ENCODE data around the gene KRTAP10-12. TPM values are rescaled to one million over a fixed set of nuclear protein-coding genes. Genes with fewer than 3 reads are reported as not detected.

KRTAP10-12 gene
- total and polyA plus RNA-seq, 2 of the 4 experiments (the other 2 are of a cell fraction), result not detected

DNA sequence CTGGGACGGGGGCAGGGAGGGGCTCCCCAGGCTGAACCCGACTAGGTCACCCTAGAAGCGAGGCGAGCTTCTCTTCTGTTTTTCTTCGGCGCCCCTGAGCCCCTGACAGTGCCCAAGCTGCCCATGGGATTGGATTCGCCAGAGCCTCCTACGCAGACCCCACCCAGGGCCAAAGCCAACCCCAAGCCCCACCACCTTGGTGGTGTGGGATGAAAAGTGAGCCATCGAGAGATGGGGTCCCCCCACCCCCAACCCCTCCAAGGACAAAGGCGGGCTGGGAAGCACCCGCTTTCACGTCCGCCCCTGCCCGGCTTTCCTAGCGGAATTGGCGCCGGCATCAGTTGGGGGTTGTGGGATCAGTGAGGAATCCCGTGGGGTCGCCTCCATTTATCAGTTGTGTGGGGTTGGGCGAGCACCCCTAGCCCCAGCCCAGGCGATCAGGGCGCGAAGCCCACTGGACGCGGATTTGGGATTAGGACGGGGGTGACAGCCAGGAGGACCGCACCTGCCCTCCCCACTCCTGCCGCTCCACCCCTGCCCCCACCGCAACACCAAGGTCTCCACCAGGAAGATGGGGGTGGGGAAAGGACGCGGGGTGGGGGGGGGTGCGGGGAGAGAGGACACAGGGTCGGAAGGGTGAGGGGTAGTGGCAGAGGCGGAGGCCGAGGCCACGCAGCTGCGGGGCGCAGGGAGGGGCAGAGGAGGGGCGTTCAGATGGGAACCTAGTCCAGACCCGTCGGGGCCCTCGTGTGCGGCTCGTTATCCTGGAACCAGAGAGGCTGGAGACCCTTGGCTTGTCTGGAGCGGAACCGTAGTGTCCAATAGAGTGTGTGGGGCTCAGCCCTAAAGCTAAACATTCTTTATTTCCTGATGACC lies 10.0 kb downstream of the KRTAP10-12 start:
- DNase-seq, result no peak
- H4K5ac ChIP-seq (ENCODE audit: low read depth, low read length), result no peak overlapping the region
- no peak overlapping the region for H3K4me2 ChIP-seq (ENCODE audit: low read depth, low read length)
- no peak overlapping the region for H2BK15ac ChIP-seq (ENCODE audit: low read depth, low read length)
- intact Hi-C loops (cut with micrococcal nuclease) (no loop called here), dilution Hi-C loops (cut with HindIII; ENCODE audit: low sequenced_read_pairs, unreplicated experiment) (no loop called here), in situ Hi-C loops (cut with MboI; ENCODE audit: low sequenced_read_pairs) (no loop called here)
- H3K27me3 ChIP-seq (ENCODE audit: control insufficient read depth, insufficient read depth, low read length), result peaks cover 74% of the 10 kb centered on the region
- no peaks in the 10 kb centered on the region for H3K79me1 ChIP-seq (ENCODE audit: low read depth in 1 of 2, low read length in 2 of 2)
- ChIA-PET POLR2A (ENCODE audit: unreplicated experiment) (no interaction called here), CTCF (no interaction called here)
- no peak overlapping the region for H3K18ac ChIP-seq (ENCODE audit: low read depth, low read length)
- no TSS peak for BruUV-seq (replicated peaks)
- H3K14ac ChIP-seq (replicated peaks; ENCODE audit: low read depth, low read length), result no peak overlapping the region
- H3K4me3 ChIP-seq (ENCODE audit: insufficient read depth, low read depth, low read length), result no peak overlapping the region
- H3K9me3 ChIP-seq (ENCODE audit: control insufficient read depth, insufficient read depth, low read length), result peaks cover 6% of the 10 kb centered on the region; the same call in 1 of the 2 replicates
- no peak overlapping the region for H4K91ac ChIP-seq (ENCODE audit: insufficient read depth, low read depth, low read length)
- ATAC-seq (ENCODE audit: low read depth), result no peak
- H2BK5ac ChIP-seq (ENCODE audit: low read depth, low read length, poor library complexity, severe bottlenecking), result no peak overlapping the region
- H3K36me3 ChIP-seq (ENCODE audit: control insufficient read depth, insufficient read depth, low read length), result no peaks in the 10 kb centered on the region
- H3K4me1 ChIP-seq (ENCODE audit: control insufficient read depth, insufficient read depth, low read length), result peaks cover 1% of the 10 kb centered on the region; the same call in 1 of the 2 replicates
- no peaks in the 10 kb centered on the region for H4K20me1 ChIP-seq (ENCODE audit: insufficient read depth, low read length)
- no peak overlapping the region for H3K56ac ChIP-seq (ENCODE audit: extremely low read depth, insufficient read depth, low read length)
- no peak overlapping the region for H2BK120ac ChIP-seq (ENCODE audit: low read depth, low read length)
- WGBS, 2 experiments (ENCODE audit: extremely low coverage in 2 of 2, insufficient read length in 1 of 2), result 0% methylated on average over 3 of the region's 46 CpGs; no CpG with 5 or more reads in 1 of the 2 experiments
- no peak for TF ChIP-seq BHLHE40 (IDR thresholded peaks at IDR 0.05; ENCODE audit: low read depth, low read length)
- no peak for TF ChIP-seq ELK1 (IDR thresholded peaks at IDR 0.05; ENCODE audit: borderline replicate concordance, low read depth, low read length)
- TF ChIP-seq MAFK (IDR thresholded peaks at IDR 0.05; ENCODE audit: low read depth, low read length), result no peak
- no peak for TF ChIP-seq MXI1 (IDR thresholded peaks at IDR 0.05; ENCODE audit: borderline replicate concordance, low read depth, low read length)
- TF ChIP-seq MAZ (IDR thresholded peaks at IDR 0.05; ENCODE audit: borderline replicate concordance, low read depth, low read length), result no peak
- H3K9ac ChIP-seq (ENCODE audit: low read depth, low read length), result no peak overlapping the region
- H3K27ac ChIP-seq (ENCODE audit: insufficient read depth, low read length), result no peak overlapping the region
- no peak overlapping the region for H3K23ac ChIP-seq (ENCODE audit: low read depth, low read length)
- no peak overlapping the region for H2AFZ ChIP-seq (replicated peaks; ENCODE audit: low read length, poor library complexity)
- H2BK20ac ChIP-seq (ENCODE audit: low read depth, low read length), result no peak overlapping the region
- no peak overlapping the region for H2AK5ac ChIP-seq (ENCODE audit: low read depth, low read length)
- no peak overlapping the region for H3K4ac ChIP-seq (ENCODE audit: low read depth, low read length)
- no peak overlapping the region for H2AK9ac ChIP-seq (replicated peaks; ENCODE audit: low read depth, low read length, poor library complexity)
- no peaks in the 10 kb centered on the region for H3K9me1 ChIP-seq (ENCODE audit: insufficient read depth, low read length)
- H4K8ac ChIP-seq (ENCODE audit: low read depth in 2 of 2, low read length in 2 of 2), result no peak overlapping the region
